ENCODE results near the gene UNC5C. TPM values are rescaled to one million over a fixed set of nuclear protein-coding genes. Genes with fewer than 3 reads are reported as not detected.

The UNC5C gene
- total RNA-seq, 2 experiments from 2014 or later: not detected

- no peaks in the 10 kb centered on the region for H3K79me2 ChIP-seq (ENCODE audit: insufficient read depth, low read depth, low read length)
- H3K27ac ChIP-seq (ENCODE audit: low read depth, low read length, poor library complexity, severe bottlenecking): no peak overlapping the region
- H3K4me1 ChIP-seq (ENCODE audit: insufficient read depth, low read length, poor library complexity, severe bottlenecking): no peaks in the 10 kb centered on the region
- no peak overlapping the region for H2AFZ ChIP-seq (ENCODE audit: low read length)
- no peak overlapping the region for H3K4me3 ChIP-seq (ENCODE audit: low read depth, low read length, poor library complexity, severe bottlenecking)
- H4K20me1 ChIP-seq (ENCODE audit: insufficient read depth, low read length): no peaks in the 10 kb centered on the region
- no peak for DNase-seq (ENCODE audit: low spot score)
- BruUV-seq (replicated peaks): no TSS peak
- H3K9me2 ChIP-seq (ENCODE audit: insufficient read depth, low read length): no peaks in the 10 kb centered on the region
- no peak for TF ChIP-seq EZH2phosphoT487 (IDR thresholded peaks at IDR 0.05; ENCODE audit: borderline replicate concordance, low read depth, low read length)
- TF ChIP-seq CTCF (conservative IDR thresholded peaks at IDR 0.05; ENCODE audit: low read length): no peak
- ChIA-PET CTCF (ENCODE audit: unreplicated experiment) (no interaction called here), POLR2A (no interaction called here)
- intact Hi-C loops (cut with micrococcal nuclease; ENCODE audit: unreplicated experiment): no loop called here
- no peaks in the 10 kb centered on the region for H3K36me3 ChIP-seq (ENCODE audit: insufficient read depth, low read length)
- H3K4me2 ChIP-seq (ENCODE audit: low read length): no peak overlapping the region
- no peaks in the 10 kb centered on the region for H3K9me3 ChIP-seq (ENCODE audit: low read length)
Measured at GRCh38 chr4:95318044-95318443, 230.7 kb downstream of the UNC5C start.

- TF ChIP-seq CTCF (conservative IDR thresholded peaks at IDR 0.05; ENCODE audit: low read length): no peak
- TF ChIP-seq EZH2phosphoT487 (IDR thresholded peaks at IDR 0.05; ENCODE audit: borderline replicate concordance, low read depth, low read length): no peak
- BruUV-seq (replicated peaks): no TSS peak
- no peak overlapping the region for H3K4me2 ChIP-seq (ENCODE audit: low read length)
Measured at GRCh38 chr4:95317085-95317793, 231.5 kb downstream of the UNC5C start.

GRCh38 chr4:95314573-95314972, 234.2 kb downstream of the UNC5C start:
- H3K9me3 ChIP-seq (ENCODE audit: low read length): no peaks in the 10 kb centered on the region
- H3K4me1 ChIP-seq (ENCODE audit: insufficient read depth, low read length, poor library complexity, severe bottlenecking): no peaks in the 10 kb centered on the region
- H2AFZ ChIP-seq (ENCODE audit: low read length): no peak overlapping the region
- no peaks in the 10 kb centered on the region for H4K20me1 ChIP-seq (ENCODE audit: insufficient read depth, low read length)
- no peaks in the 10 kb centered on the region for H3K79me2 ChIP-seq (ENCODE audit: insufficient read depth, low read depth, low read length)
- TF ChIP-seq EZH2phosphoT487 (IDR thresholded peaks at IDR 0.05; ENCODE audit: borderline replicate concordance, low read depth, low read length) (no peak), CTCF (conservative IDR thresholded peaks at IDR 0.05; ENCODE audit: low read length) (no peak)
- CTCF ChIA-PET (ENCODE audit: unreplicated experiment): no interaction called here
- no peak overlapping the region for H3K4me3 ChIP-seq (ENCODE audit: low read depth, low read length, poor library complexity, severe bottlenecking)
- no peak for DNase-seq (ENCODE audit: low spot score)
- H3K9me2 ChIP-seq (ENCODE audit: insufficient read depth, low read length): no peaks in the 10 kb centered on the region
- no TSS peak for BruUV-seq (replicated peaks)
- intact Hi-C loops (cut with micrococcal nuclease; ENCODE audit: unreplicated experiment): no loop called here
- no peak overlapping the region for H3K27ac ChIP-seq (ENCODE audit: low read depth, low read length, poor library complexity, severe bottlenecking)
- no peak overlapping the region for H3K4me2 ChIP-seq (ENCODE audit: low read length)
- POLR2A ChIA-PET: interaction anchor here (1.2 kb wide), 1 partner anchor 12 kb away, joined by 3 read pairs; no protein-coding TSS in a partner anchor
- no peaks in the 10 kb centered on the region for H3K36me3 ChIP-seq (ENCODE audit: insufficient read depth, low read length)

More at GRCh38 chr4:95317085-95317793, 231.5 kb downstream of the UNC5C start:
- Histone ChIP-seq H3K9me3 (ENCODE audit: low read length) (no peaks in the 10 kb centered on the region), H3K36me3 (ENCODE audit: insufficient read depth, low read length) (no peaks in the 10 kb centered on the region), H3K4me1 (ENCODE audit: insufficient read depth, low read length, poor library complexity, severe bottlenecking) (no peaks in the 10 kb centered on the region), H2AFZ (ENCODE audit: low read length) (no peak overlapping the region), H3K27ac (ENCODE audit: low read depth, low read length, poor library complexity, severe bottlenecking) (no peak overlapping the region), H3K4me3 (ENCODE audit: low read depth, low read length, poor library complexity, severe bottlenecking) (no peak overlapping the region), H3K79me2 (ENCODE audit: insufficient read depth, low read depth, low read length) (no peaks in the 10 kb centered on the region), H4K20me1 (ENCODE audit: insufficient read depth, low read length) (no peaks in the 10 kb centered on the region), H3K9me2 (ENCODE audit: insufficient read depth, low read length) (no peaks in the 10 kb centered on the region)
- no peak for DNase-seq (ENCODE audit: low spot score)
- intact Hi-C loops (cut with micrococcal nuclease; ENCODE audit: unreplicated experiment): no loop called here
- CTCF ChIA-PET (ENCODE audit: unreplicated experiment): no interaction called here
- POLR2A ChIA-PET: no interaction called here
